CD4-positive, alpha-beta memory T cell (primary cell): ENCODE data around the gene MAFG. TPM values are rescaled to one million over a fixed set of nuclear protein-coding genes. Genes with fewer than 3 reads are reported as not detected.

Source experiments
- CTCF ChIA-PET: fragments of 350-600 bp; sonication (Branson Sonifier 250); formaldehyde crosslinking; loops from one replicate; lab custom pipeline; 2021; ENCODE audit warnings: inconsistent platforms; ENCODE audit not compliant: partially characterized antibody; lab: Charles Lee
- POLR2A ChIA-PET: fragments of 350-600 bp; sonication (Branson Sonifier 250); formaldehyde crosslinking; loops from one replicate; lab custom pipeline; 2021; ENCODE audit not compliant: partially characterized antibody; lab: Charles Lee
- DNase-seq, 5 donors: peaks; one replicate each; pipeline versions ENCODE4 v3.0.0 to v3.0.0-alpha.2; 2020 to 2022; ENCODE audit warnings: mixed read lengths in 1 of 5
- H3K27ac ChIP-seq: one replicate; pipeline ENCODE4 v1.7.0; 2013; ENCODE audit warnings: low read depth, low read length
- H3K27me3 ChIP-seq: 2 replicates; pipeline ENCODE4 v1.7.0; 2013; ENCODE audit warnings: mild to moderate bottlenecking, low read length, moderate library complexity; ENCODE audit not compliant: insufficient read depth
- H3K36me3 ChIP-seq: 2 replicates; pipeline ENCODE4 v1.7.0; 2013; ENCODE audit warnings: mild to moderate bottlenecking, low read length, moderate library complexity; ENCODE audit not compliant: insufficient read depth
- H3K4me1 ChIP-seq: 2 replicates; pipeline ENCODE4 v1.7.0; 2013; ENCODE audit warnings: mild to moderate bottlenecking, low read length, moderate library complexity; ENCODE audit not compliant: insufficient read depth
- H3K4me3 ChIP-seq, 2 donors: one replicate each; pipeline ENCODE4 v1.7.0; 2013; ENCODE audit warnings: low read length in 2 of 2, mild to moderate bottlenecking in 1 of 2
- H3K9me3 ChIP-seq, 2 donors: one replicate each; pipeline ENCODE4 v1.7.0; 2013; ENCODE audit warnings: low read length in 2 of 2, control low read depth in 1 of 2; ENCODE audit not compliant: control insufficient read depth in 1 of 2
- H3K27ac Mint-ChIP-seq, 7 donors: one replicate each; pipeline ENCODE4 v1.8.0; 2020 to 2021; ENCODE audit warnings: mixed read lengths in 7 of 7, mild to moderate bottlenecking in 6 of 7, inconsistent platforms in 3 of 7, moderate library complexity in 3 of 7
- H3K27me3 Mint-ChIP-seq, 2 donors: one replicate each; pipeline ENCODE4 v1.8.0; 2020 to 2021; ENCODE audit warnings: mixed read lengths in 2 of 2
- H3K36me3 Mint-ChIP-seq, 2 donors: one replicate each; pipeline ENCODE4 v1.8.0; 2020 to 2021; ENCODE audit warnings: mixed read lengths in 2 of 2, inconsistent platforms in 1 of 2, mild to moderate bottlenecking in 1 of 2
- H3K4me1 Mint-ChIP-seq, 4 donors: one replicate each; pipeline ENCODE4 v1.8.0; 2020 to 2021; ENCODE audit warnings: mixed read lengths in 4 of 4, mild to moderate bottlenecking in 1 of 4
- H3K4me3 Mint-ChIP-seq, 8 donors: one replicate each; pipeline ENCODE4 v1.8.0; 2020 to 2021; ENCODE audit warnings: mixed read lengths in 8 of 8, mild to moderate bottlenecking in 7 of 8, moderate library complexity in 6 of 8, inconsistent platforms in 3 of 8
- H3K9me3 Mint-ChIP-seq, 8 donors: one replicate each; pipeline ENCODE4 v1.8.0; 2020 to 2021; ENCODE audit warnings: mixed read lengths in 8 of 8, mild to moderate bottlenecking in 5 of 8, inconsistent platforms in 3 of 8, moderate library complexity in 1 of 8
- intact Hi-C: fragments of 100-400 bp; cut with micrococcal nuclease; formaldehyde crosslinking; loops from one replicate; pipeline ENCODE4 v1.15.1; 2023
- polyA plus RNA-seq, 2 donors: library from polyadenylated mRNA; unstranded; fragments of 300-500 nt; fragmentation: Illumina TruSeq; gene quantifications; one replicate each; pipeline ENCODE4 v1.2.3, GENCODE V29; 2021
- total RNA-seq, 2 experiments: library from RNA; stranded (reverse); gene quantifications; one replicate each; pipeline ENCODE4 v1.2.3, GENCODE V29; 2021

The MAFG gene
- total and polyA plus RNA-seq, 4 experiments from 2014 or later = 2.1 to 16.3 (median 9.8) TPM

DNA sequence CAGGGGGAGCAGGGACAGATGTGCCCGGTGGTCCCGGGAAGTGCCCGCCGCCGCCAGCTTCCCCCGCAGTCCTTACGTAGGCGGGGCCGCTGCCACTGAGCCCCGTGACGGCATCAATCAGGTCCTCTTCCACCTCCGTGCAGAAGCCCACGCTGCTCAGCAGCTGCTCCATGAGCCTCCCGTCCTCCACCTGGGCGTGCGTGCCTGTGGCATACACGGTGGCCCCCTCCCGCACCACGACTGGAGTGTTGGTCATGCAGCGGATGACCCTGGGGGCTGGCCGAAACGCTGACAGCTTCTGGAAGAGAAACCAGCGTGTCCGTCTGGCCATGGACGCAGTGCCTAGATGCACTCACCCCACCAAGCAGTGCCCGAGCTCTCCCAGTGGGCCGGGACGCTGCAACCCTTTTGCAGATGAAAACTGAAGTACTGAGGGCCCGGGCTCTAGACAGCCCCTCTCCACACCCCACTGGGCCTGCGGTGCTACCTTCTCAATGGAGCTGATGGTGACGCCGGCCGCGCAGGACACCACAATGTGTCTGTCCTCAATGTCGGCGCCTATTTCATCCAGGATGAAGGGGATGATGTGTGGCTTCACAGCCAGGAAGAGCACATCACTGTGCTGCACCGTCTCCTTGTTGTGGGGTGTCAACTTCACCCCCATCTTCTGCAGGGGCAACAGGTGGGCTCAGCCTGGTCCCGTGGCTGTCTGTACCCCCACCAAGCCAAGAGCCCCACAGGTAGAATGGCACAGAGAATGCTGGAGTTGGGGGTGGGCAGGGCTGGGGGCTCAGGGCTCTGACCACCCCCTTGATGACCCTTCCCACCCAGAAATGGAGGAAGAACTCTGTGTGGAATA lies 7.5 kb upstream of the MAFG start:
- H3K9me3 ChIP-seq = no peaks in the 10 kb centered on the region
- H3K4me1 ChIP-seq = peaks cover 9% of the 10 kb centered on the region
- peaks cover 0 to 16% (median 3%) of the 10 kb centered on the region in 4 donors for H3K4me1 Mint-ChIP-seq
- DNase-seq = no peak
- ChIA-PET POLR2A (interaction anchor here (1.3 kb wide), 1 partner anchor 9 kb away, joined by 3 read pairs; no protein-coding TSS in a partner anchor), CTCF (no interaction called here)
- H3K36me3 Mint-ChIP-seq = no peaks in the 10 kb centered on the region
- no peak overlapping the region for H3K4me3 ChIP-seq
- peaks cover 0 to 9% of the 10 kb centered on the region in 2 donors for H3K27me3 Mint-ChIP-seq
- intact Hi-C loops = no loop called here
- H3K36me3 ChIP-seq = no peaks in the 10 kb centered on the region
- H3K27ac ChIP-seq = no peak overlapping the region
- H3K9me3 Mint-ChIP-seq = no peaks in the 10 kb centered on the region
- no peaks in the 10 kb centered on the region for H3K27me3 ChIP-seq
- H3K4me3 Mint-ChIP-seq = peak overlapping the region in 4 of 8 donors; percentile 29 to 64 (median 52)
- no peak overlapping the region for H3K27ac Mint-ChIP-seq

DNA sequence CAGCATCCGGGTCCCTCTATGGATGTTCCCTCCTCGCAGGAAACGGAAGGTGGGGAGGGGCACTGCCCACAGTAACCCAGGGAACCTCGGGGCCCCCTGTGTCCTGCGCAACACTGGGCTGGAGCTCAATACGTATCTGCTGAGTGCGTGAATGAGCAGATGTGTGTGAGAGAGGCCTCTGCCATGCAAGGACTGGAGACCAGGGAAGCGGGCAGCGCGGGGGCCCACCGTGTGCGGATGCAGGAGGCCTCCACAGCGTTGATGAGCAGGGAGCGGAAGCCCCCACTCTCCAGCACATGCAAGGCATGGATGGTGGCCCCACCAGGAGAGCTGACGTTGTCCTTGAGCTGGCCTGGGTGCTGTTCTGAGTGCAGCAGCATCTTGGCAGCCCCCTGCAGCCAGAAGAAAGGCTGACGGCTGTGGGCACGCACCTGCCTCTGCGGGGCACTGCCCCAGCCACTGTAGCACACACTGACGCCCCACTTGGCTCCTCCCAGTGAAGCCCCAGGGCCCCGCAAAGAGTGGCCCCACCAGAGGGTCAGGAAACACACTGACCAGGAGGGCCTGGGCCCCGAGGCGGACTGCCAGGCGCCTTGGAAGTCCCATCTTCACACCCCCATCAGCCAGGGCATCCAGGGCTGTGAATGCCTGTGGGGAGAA lies 6.7 kb upstream of the MAFG start:
- Histone ChIP-seq H3K4me1 (peaks cover 9% of the 10 kb centered on the region), H3K36me3 (no peaks in the 10 kb centered on the region), H3K27ac (no peak overlapping the region), H3K27me3 (peaks cover under 1% of the 10 kb centered on the region), H3K4me3 (no peak overlapping the region), H3K9me3 (no peaks in the 10 kb centered on the region)
- POLR2A ChIA-PET = interaction anchor here (1.3 kb wide), 1 partner anchor 9 kb away, joined by 3 read pairs; no protein-coding TSS in a partner anchor
- intact Hi-C loops = no loop called here
- Mint-ChIP-seq H3K27me3 (peaks cover 0 to 9% of the 10 kb centered on the region in 2 donors), H3K36me3 (no peaks in the 10 kb centered on the region), H3K4me1 (peaks cover 0 to 16% (median 3%) of the 10 kb centered on the region in 4 donors), H3K9me3 (no peaks in the 10 kb centered on the region), H3K4me3 (no peak overlapping the region), H3K27ac (no peak overlapping the region)
- CTCF ChIA-PET = no interaction called here
- DNase-seq = no peak

DNA sequence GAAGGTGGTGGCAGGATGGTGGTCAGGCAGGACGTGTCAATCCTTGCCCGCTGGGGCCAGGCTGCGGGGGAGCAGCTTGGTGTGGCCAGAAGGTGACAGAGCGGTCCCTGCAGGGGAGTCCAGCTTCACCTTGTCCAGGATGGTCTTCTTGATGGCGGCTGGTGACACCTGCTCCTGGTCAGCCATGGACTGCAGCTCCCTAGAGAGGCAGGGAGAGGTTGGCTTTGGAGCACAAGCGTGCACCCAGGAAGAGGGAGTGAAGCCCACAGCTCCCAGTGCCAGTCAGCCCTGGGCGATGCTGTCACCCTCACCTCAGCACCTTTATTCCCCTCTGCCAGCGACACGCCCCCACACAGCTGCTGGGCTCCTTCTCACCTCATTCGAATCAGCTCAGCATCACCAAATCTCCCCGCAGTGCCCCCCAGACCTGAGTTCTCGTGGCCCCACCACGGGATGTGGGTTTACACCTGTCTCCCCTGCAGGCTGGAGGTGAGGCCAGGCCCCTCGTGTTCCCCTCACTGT lies 5.7 kb upstream of the MAFG start:
- ChIA-PET POLR2A (no interaction called here), CTCF (no interaction called here)

DNA sequence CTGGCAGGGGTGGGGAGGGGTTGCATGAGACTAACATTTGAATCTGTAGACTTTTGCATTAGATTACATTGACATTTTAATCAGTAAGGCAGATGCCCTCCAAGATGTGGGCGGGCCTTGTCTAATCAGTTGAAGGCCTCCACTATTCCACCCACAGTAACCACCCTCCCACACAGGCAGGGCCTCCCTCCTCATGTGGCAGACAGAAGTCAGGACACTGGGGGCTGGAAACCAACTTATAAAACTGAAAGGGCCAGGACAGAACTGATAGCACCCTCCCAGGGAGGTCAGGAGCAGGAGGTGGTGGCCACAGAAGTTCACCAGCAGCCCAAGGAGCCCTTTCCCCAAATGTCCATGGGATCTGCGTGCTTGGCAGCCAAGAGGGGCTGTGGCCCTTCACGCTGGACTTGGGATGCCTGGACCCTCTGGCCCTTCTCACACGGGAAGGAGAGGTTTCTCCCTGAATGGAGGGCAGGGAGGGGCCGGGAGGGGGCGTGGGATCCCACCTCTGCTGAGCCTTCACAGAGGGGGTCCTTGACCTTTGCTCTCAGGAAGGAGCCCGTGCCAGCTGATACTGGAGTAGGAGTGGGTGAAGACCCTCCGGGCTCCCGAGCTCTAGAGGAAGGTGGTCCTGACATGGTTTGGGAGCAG lies 4.9 kb upstream of the MAFG start:
- H3K4me1 ChIP-seq = peaks cover 17% of the 10 kb centered on the region
- Mint-ChIP-seq H3K27ac (peak overlapping the region in 1 of 7 donors; percentile 64), H3K4me3 (no peak overlapping the region), H3K9me3 (no peaks in the 10 kb centered on the region), H3K27me3 (peaks cover 0 to 9% of the 10 kb centered on the region in 2 donors), H3K36me3 (no peaks in the 10 kb centered on the region), H3K4me1 (peaks cover 0 to 11% (median 3%) of the 10 kb centered on the region in 4 donors)
- ChIA-PET POLR2A (no interaction called here), CTCF (no interaction called here)
- no peak overlapping the region for H3K4me3 ChIP-seq
- H3K27me3 ChIP-seq = peaks cover 10% of the 10 kb centered on the region
- H3K9me3 ChIP-seq = no peaks in the 10 kb centered on the region
- H3K36me3 ChIP-seq = no peaks in the 10 kb centered on the region
- no peak for DNase-seq
- intact Hi-C loops = no loop called here
- no peak overlapping the region for H3K27ac ChIP-seq

More for the DNA sequence above, 5.7 kb upstream of the MAFG start:
- Mint-ChIP-seq H3K4me3 (no peak overlapping the region), H3K4me1 (peaks cover 0 to 16% (median 3%) of the 10 kb centered on the region in 4 donors), H3K27ac (no peak overlapping the region), H3K36me3 (no peaks in the 10 kb centered on the region), H3K27me3 (peaks cover 0 to 9% of the 10 kb centered on the region in 2 donors), H3K9me3 (no peaks in the 10 kb centered on the region)
- intact Hi-C loops = no loop called here
- no peak for DNase-seq
- H3K27me3 ChIP-seq = peaks cover 9% of the 10 kb centered on the region
- peaks cover 17% of the 10 kb centered on the region for H3K4me1 ChIP-seq
- no peaks in the 10 kb centered on the region for H3K36me3 ChIP-seq
- H3K27ac ChIP-seq = no peak overlapping the region
- no peaks in the 10 kb centered on the region for H3K9me3 ChIP-seq
- no peak overlapping the region for H3K4me3 ChIP-seq

DNA sequence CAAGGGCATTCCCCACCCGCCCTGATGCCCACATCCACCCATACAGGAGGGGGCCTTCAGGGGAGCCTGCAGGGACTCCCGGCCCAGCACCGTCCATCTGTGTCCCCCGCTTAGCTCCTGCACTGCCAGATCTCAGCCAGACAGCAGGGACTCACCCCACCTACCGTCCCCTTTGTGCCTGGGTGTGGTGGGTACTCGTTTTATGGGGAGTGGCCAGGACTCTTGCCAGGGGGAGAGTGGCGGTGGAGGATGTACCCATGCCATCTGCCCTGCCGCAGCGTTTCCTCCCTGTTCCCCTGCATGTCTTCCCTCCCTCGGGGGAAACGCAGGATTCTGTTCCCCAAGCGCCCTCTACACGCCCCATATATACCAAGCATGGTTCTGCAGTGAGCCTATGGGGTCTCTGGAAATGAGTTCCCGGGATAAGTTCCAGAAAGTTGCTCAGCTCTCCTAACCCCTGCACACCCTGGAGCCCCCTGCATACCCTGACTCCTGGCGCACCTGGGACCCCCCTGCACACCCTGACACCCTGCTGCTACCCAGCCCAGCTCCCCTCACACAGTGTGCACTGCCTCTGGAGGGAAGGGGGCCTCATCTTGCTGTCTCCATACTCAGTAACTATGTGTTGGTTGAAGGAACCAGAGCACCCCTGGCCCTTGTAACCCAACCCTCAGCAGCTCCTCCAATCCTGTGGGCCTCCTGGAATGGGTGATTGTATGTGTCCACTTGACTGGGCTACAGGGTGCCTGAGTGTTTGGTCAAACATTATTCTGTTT lies 4.2 kb upstream of the MAFG start:
- CTCF ChIA-PET = no interaction called here
- no peak overlapping the region for H3K27ac ChIP-seq
- no peaks in the 10 kb centered on the region for H3K9me3 ChIP-seq
- H3K27me3 ChIP-seq = peaks cover 10% of the 10 kb centered on the region
- H3K4me1 ChIP-seq = peaks cover 15% of the 10 kb centered on the region
- intact Hi-C loops = no loop called here
- peaks cover 0 to 10% (median 3%) of the 10 kb centered on the region in 4 donors for H3K4me1 Mint-ChIP-seq
- POLR2A ChIA-PET = no interaction called here
- peaks cover 0 to 9% of the 10 kb centered on the region in 2 donors for H3K27me3 Mint-ChIP-seq
- H3K4me3 Mint-ChIP-seq = no peak overlapping the region
- no peak for DNase-seq
- H3K36me3 ChIP-seq = no peaks in the 10 kb centered on the region
- H3K4me3 ChIP-seq = no peak overlapping the region
- no peaks in the 10 kb centered on the region for H3K36me3 Mint-ChIP-seq
- H3K27ac Mint-ChIP-seq = peak overlapping the region in 1 of 7 donors; percentile 64
- no peaks in the 10 kb centered on the region for H3K9me3 Mint-ChIP-seq

DNA sequence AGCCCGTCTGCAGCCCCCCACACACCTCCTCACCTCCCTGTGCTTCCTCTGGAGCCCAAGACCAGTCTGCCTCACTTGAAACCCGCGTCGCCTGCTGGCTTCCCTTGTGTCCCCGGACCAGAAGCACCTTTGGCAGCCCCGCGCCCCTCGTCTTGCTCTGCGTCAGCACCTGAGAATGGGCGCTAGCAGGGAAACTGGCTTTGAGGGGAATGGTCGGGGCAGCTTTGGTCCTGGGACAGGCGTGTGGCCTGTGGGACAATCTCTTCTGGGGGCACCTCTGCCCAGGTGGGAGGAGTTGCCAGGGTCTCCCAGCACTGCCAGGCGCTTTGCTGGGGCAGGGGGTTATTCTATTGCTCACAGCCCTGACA lies 3.6 kb upstream of the MAFG start:
- Mint-ChIP-seq H3K9me3 (no peaks in the 10 kb centered on the region), H3K4me3 (peak overlapping the region in 1 of 8 donors; percentile 52), H3K27ac (peak overlapping the region in 1 of 7 donors; percentile 54), H3K36me3 (no peaks in the 10 kb centered on the region), H3K27me3 (peaks cover 0 to 9% of the 10 kb centered on the region in 2 donors), H3K4me1 (peaks cover 3 to 12% (median 7%) of the 10 kb centered on the region in 4 donors)
- Histone ChIP-seq H3K4me3 (no peak overlapping the region), H3K27me3 (peaks cover 10% of the 10 kb centered on the region), H3K4me1 (peaks cover 17% of the 10 kb centered on the region), H3K36me3 (no peaks in the 10 kb centered on the region), H3K9me3 (no peaks in the 10 kb centered on the region), H3K27ac (no peak overlapping the region)
- DNase-seq = no peak
- intact Hi-C loops = no loop called here
- POLR2A ChIA-PET = no interaction called here
- CTCF ChIA-PET = interaction anchor here (1.2 kb wide), 1 partner anchor 227 kb away, joined by 4 read pairs; no protein-coding TSS in a partner anchor
